IPS-11a (cell line): Measurements from ENCODE around the gene SVOPL.
"Not testable (repeated sequence)": the region's sequence is repeated elsewhere in the genome, so short reads cannot be mapped to it uniquely, and the experiment has no call there.

ENCODE experiments used
- H3K4me3 ChIP-seq: one replicate; pipeline ENCODE4 v1.5.1; 2013; ENCODE audit warnings: low read depth, low read length, control low read depth

Gene SVOPL

GRCh38 chr7:138700857-138701536, at the start of gene SVOPL:
Gene SVOPL, minus strand, starts transcription at chr7:138701362. Its CDS starts 22,317 bp downstream, at chr7:138679045.
- no peak within 1 kb of the TSS for H3K4me3 ChIP-seq

- H3K4me3 ChIP-seq, result no peak overlapping the region
These were observed 49.3 kb upstream of the SVOPL start for GRCh38 chr7:138750473-138750872.

DNA sequence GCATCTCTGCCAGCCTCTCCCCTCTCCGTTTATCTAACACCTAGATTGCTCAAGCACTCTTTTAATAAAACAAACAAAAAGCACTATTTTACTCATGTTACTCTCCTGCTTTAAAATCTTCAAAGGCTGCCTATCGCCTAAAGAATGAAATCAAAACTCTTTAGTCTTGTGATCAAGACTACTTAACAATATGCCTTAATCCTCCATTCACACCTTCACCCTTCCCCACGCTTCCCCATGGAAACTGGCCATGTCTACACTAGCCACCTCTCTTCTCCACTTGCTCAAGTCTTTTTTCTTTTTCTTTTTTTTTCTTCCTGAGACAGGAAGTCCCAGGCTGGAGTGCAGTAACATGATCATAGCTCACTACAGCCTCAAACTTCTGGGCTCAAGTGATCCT, 48.8 kb upstream of the SVOPL start:
- no peak overlapping the region for H3K4me3 ChIP-seq

DNA sequence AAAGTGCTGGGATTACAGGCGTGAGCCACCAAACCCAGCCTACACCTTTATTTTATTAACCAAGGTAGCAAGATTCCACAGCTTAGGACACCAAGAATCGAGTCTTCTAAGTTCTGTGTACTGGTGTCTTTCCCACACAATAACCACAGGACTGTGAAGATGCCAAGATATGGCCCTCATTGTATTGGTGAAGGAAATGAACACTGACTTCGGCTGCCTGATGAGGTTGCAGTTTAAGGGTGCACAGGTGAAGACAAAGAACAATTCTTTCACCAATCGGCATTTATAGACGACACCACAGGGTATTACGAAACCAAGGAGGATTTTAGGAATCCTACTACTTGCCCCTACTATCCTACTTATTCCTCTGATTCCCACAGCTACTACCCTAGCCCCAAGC, 47.5 kb upstream of the SVOPL start:
- no peak overlapping the region for H3K4me3 ChIP-seq

GRCh38 chr7:138746073-138746472, 44.9 kb upstream of the SVOPL start:
- H3K4me3 ChIP-seq, result no peak overlapping the region

DNA sequence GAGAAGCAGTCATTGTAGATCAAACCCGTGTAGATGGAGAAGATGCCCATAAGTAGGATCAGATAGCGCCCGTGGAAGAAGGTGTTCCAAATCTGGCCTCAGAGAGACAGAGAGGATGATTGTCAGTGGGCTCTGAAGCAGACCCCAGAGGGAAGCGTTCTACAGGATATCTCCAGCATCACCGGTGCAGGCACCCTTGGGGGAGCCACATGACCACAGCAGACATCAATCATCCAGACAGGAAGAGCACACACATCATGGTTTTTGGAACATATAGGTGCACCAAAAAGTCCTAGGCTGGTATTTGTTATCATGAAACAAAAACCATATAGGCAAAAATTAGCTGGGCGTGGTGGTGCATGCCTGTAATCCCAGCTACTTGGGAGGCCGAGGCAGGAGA, 44.0 kb upstream of the SVOPL start:
- H3K4me3 ChIP-seq, result no peak overlapping the region

DNA sequence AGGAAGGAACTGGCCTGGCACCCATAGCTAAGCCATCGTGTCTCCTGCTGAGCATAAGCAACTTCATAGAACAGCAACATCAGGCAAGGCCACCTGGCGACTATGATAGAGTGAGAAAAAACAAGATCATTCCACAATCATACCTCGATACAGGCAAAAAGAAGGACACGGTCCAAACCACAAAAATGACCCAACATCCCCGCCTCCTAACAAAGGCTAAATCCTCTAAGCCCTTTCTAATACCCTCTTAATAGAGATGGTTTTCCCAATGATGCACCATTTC, 40.2 kb upstream of the SVOPL start:
- no peak overlapping the region for H3K4me3 ChIP-seq

GRCh38 chr7:138739859-138740258, 38.7 kb upstream of the SVOPL start:
- H3K4me3 ChIP-seq, result no peak overlapping the region

DNA sequence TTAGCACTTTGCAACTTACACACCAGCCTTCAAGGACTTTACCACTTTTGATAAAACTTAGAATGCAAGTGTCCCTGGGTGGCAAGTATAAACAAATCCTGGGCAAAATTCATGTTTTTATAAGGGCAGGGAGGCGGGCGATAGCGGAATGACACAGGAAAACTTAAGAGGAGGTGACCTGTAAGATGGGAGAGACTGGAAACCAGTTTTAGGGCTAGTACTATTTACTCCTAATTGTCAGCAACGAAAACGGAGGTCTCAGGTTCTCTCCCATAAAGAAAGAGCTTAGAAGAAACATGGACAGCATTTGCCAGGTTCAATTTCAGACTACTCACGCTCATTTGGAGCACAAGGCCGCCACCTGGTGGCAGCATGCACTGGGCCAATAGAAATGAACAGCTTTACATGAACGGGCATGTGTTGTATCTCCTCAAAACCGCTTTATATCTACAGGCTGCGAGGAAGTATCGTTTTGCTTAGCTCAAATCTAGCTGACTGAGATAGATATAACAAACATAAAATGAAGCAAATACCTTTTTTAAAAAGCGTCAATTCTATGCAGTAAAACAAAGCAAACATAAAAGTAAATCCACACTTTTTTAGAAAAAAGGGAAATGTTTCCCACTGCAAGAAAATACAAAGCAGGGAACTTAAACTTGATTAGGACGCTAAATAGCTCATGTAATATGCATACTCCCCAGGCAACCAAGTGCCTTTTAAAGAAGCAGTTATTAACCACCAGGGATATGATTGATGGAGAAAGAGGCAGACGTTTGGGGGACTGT, 37.6 kb upstream of the SVOPL start:
- no peak overlapping the region for H3K4me3 ChIP-seq

DNA sequence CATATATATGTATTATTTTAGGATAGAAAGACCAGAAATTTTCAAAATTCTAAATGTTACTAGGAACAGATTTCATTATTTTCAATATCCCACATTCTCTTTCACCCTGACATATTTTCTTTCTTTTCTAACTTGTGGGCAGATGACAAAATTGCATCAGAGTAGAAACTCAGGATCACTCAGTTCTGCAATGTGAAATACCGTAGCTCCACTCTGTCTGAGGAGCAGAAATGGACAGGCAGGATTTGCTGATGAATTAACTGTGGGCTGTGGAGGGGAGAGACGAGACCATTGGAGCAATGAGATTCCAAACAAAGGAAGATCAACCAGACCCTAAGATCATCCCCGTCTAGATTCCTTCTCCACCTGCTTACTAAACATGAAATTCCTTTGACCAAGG, 37.0 kb upstream of the SVOPL start:
- no peak overlapping the region for H3K4me3 ChIP-seq

GRCh38 chr7:138735399-138735798, 34.2 kb upstream of the SVOPL start:
- no peak overlapping the region for H3K4me3 ChIP-seq

- H3K4me3 ChIP-seq, result not testable (repeated sequence)
These were observed 30.6 kb upstream of the SVOPL start for GRCh38 chr7:138731733-138732132.

- H3K4me3 ChIP-seq, result no peak overlapping the region
These were observed 28.3 kb upstream of the SVOPL start for GRCh38 chr7:138729444-138729843.

DNA sequence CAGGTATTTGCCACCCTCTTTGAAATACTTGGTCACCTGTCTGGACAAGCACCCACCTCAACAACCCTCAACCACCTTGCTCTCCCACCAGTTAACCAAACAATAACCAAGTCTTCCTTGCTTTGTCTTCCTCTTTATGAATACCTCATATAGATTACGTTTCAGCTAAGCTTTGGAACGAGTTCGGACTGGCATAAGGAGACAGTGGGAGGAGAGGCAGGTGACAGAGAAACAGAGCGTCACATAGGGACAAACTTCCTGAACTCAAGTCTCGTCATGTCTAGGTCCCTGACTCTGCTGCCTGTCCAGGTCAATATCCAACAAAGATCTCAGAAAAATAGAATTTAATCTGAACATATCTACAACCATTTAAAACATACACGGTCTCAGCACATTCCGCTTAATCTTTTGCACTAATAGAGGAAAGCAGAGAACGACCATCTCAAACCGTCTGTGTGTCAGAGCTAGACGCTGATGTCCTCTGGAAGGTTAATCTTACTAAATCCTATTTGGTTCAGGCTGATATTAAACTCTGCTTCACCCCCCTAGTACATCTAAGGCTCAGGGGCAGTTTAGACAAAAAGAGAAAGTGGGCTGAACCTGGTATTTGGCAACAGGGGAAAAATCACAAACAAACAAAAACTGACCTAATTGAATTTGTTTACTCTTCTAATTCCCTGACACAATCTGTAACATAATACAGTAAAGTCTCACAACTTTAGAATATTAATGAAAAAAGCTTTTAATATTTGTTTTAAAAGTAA, 26.4 kb upstream of the SVOPL start:
- H3K4me3 ChIP-seq, result no peak overlapping the region

GRCh38 chr7:138726288-138726687, 25.1 kb upstream of the SVOPL start:
- no peak overlapping the region for H3K4me3 ChIP-seq

DNA sequence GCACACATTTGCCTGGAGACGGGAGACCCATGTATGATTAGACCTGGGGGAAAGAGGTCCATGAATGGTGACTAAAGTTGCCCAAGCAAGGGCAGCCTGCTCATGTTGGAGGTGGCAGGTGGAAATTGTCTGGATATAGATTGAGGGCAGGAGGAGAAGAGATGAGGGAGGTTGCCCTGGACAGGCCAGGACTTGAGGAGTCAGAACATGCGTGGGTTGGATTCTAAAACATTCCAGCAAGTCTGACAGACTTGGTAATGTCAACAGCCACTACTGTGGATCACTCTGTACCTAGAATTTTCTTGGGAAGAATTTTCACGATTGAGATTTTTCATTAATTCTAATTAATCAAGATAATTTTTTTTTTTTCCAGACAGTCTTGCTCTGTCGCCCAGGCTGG, 19.1 kb upstream of the SVOPL start:
- H3K4me3 ChIP-seq, result no peak overlapping the region

DNA sequence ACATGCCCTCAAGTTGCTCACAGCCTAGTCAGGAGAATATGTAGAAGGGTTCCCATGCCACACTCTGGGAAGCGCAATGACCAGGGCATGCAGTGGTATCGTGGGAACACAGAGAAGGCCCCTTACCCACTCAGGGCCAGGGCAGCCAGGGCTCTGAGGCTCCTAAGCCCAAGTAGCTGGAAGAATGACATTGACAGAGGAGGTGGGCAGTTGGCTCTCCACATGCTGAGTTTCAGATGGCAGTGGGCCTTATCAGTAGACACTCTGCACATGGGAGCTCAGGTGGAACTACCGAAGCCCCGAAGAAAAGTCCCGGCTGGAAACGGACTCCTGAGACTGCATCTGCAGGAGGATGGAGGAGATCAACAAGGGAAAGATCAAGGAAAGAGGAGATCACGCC, 15.7 kb upstream of the SVOPL start:
- H3K4me3 ChIP-seq, result no peak overlapping the region

- H3K4me3 ChIP-seq, result no peak overlapping the region
These were observed 12.0 kb upstream of the SVOPL start for GRCh38 chr7:138713191-138713590.

- H3K4me3 ChIP-seq, result no peak overlapping the region
These were observed 11.5 kb upstream of the SVOPL start for GRCh38 chr7:138712652-138713051.

- H3K4me3 ChIP-seq, result no peak overlapping the region
These were observed 9.6 kb upstream of the SVOPL start for GRCh38 chr7:138710536-138711385.

DNA sequence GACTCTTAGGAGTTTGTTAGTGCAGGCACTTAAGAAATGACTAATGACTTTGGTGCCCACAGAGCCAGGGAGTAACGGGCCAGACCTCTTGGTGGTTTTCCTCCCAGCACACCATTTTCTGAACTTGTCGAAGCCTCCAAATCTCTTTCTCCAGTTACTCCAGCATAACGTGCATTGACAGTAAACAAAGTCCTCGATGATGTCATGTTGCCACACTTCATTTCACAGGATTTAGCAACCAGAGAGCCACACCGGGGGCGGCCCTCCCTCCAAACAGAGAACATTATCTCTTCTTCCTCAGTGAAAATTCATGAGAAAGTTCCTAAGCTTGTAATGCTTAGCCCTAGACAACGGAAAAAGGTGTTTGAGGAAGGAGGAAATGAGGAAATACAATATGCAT, 4.0 kb upstream of the SVOPL start:
- H3K4me3 ChIP-seq, result no peak overlapping the region
